ENCODE results near the gene TBP. TPM values are rescaled to one million over a fixed set of nuclear protein-coding genes. Genes with fewer than 3 reads are reported as not detected.

Gene TBP
- total RNA-seq, 1 donor from 2014 or later, result 20.8 TPM

DNA sequence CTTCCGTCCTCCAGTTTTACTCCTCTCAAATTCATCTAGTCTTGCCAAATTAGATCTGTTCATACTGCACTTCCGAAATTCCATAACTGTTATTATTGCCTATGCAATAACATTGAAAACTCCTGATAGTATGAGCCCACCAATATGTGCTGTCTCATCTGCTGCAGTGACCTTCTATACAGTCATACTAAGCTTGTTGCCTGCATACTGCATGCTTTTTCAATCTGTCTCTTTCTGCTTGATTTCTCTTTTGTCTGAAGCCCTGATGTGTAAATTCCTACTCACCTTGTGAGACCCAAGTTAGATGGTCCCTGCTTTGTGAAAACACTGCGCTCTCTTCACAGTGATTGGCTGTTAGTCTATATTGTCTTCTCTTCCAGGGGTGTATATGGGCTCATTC is 1.1 kb downstream of the TBP start:
- peaks cover 11% of the 10 kb centered on the region for H3K4me1 Mint-ChIP-seq (ENCODE audit: unreplicated experiment)

DNA sequence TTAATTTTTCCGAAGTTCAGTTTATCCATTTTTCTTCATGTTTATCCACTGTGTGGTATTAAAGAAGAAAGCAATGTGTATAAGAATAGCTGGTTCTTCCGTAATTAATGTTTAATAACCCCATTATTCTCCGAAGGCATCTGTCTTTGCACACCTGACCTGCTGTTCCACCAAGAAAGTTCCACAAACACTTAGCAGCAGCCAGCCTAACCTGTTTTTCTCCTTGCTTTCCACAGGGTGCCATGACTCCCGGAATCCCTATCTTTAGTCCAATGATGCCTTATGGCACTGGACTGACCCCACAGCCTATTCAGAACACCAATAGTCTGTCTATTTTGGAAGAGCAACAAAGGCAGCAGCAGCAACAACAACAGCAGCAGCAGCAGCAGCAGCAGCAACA is 7.4 kb downstream of the TBP start:
- Mint-ChIP-seq H3K9me3 (no peaks in the 10 kb centered on the region), H3K4me1 (ENCODE audit: unreplicated experiment) (peaks cover 3% of the 10 kb centered on the region), H3K27me3 (no peaks in the 10 kb centered on the region), H3K36me3 (peaks cover 19% of the 10 kb centered on the region), H3K27ac (peak overlapping the region; percentile 21), H3K4me3 (no peak overlapping the region)
- TF ChIP-seq, protein P1, sequence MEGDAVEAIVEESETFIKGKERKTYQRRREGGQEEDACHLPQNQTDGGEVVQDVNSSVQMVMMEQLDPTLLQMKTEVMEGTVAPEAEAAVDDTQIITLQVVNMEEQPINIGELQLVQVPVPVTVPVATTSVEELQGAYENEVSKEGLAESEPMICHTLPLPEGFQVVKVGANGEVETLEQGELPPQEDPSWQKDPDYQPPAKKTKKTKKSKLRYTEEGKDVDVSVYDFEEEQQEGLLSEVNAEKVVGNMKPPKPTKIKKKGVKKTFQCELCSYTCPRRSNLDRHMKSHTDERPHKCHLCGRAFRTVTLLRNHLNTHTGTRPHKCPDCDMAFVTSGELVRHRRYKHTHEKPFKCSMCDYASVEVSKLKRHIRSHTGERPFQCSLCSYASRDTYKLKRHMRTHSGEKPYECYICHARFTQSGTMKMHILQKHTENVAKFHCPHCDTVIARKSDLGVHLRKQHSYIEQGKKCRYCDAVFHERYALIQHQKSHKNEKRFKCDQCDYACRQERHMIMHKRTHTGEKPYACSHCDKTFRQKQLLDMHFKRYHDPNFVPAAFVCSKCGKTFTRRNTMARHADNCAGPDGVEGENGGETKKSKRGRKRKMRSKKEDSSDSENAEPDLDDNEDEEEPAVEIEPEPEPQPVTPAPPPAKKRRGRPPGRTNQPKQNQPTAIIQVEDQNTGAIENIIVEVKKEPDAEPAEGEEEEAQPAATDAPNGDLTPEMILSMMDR (conservative IDR thresholded peaks at IDR 0.05), result no peak
- no peak for DNase-seq (ENCODE audit: extremely low spot score, unreplicated experiment)

More for the DNA sequence above, 1.1 kb downstream of the TBP start:
- TF ChIP-seq, protein P1 (conservative IDR thresholded peaks at IDR 0.05), result no peak
- Mint-ChIP-seq H3K4me3 (no peak overlapping the region), H3K27me3 (no peaks in the 10 kb centered on the region), H3K36me3 (no peaks in the 10 kb centered on the region), H3K9me3 (no peaks in the 10 kb centered on the region), H3K27ac (no peak overlapping the region)
- no peak for DNase-seq (ENCODE audit: extremely low spot score, unreplicated experiment)

DNA sequence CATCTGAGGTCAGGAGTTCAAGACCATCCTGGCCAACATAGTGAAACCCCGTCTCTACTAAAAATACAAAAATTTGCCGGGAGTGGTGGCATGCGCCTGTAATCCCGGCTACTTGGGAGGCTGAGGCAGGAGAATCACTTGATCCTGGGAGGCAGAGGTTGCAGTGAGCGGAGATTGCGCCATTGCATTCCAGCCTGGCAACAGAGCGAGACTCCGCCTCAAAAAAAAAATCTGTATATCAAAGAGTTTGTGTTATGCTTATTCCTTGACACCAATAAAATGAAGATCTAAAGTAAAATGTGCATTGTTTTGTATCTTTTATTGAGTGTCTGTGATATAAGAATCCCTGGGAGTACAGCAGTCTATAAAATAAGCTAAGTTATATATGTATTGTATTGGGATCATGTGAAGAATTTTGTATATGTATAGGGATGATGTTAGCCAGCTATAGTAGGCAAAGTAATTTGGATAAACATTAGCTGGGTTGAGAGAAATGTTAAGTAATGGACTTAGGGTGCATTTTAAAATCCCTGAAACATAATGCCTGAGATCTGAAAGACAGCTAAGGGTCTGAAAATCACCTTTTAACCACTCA is 10.9 kb downstream of the TBP start:
- H3K27me3 Mint-ChIP-seq, result no peaks in the 10 kb centered on the region
- no peak overlapping the region for H3K4me3 Mint-ChIP-seq
- no peaks in the 10 kb centered on the region for H3K4me1 Mint-ChIP-seq (ENCODE audit: unreplicated experiment)
- no peak for DNase-seq (ENCODE audit: extremely low spot score, unreplicated experiment)
- no peak overlapping the region for H3K27ac Mint-ChIP-seq
- TF ChIP-seq, protein P1 (conservative IDR thresholded peaks at IDR 0.05), result no peak
- H3K36me3 Mint-ChIP-seq, result peaks cover 23% of the 10 kb centered on the region
- H3K9me3 Mint-ChIP-seq, result no peaks in the 10 kb centered on the region

DNA sequence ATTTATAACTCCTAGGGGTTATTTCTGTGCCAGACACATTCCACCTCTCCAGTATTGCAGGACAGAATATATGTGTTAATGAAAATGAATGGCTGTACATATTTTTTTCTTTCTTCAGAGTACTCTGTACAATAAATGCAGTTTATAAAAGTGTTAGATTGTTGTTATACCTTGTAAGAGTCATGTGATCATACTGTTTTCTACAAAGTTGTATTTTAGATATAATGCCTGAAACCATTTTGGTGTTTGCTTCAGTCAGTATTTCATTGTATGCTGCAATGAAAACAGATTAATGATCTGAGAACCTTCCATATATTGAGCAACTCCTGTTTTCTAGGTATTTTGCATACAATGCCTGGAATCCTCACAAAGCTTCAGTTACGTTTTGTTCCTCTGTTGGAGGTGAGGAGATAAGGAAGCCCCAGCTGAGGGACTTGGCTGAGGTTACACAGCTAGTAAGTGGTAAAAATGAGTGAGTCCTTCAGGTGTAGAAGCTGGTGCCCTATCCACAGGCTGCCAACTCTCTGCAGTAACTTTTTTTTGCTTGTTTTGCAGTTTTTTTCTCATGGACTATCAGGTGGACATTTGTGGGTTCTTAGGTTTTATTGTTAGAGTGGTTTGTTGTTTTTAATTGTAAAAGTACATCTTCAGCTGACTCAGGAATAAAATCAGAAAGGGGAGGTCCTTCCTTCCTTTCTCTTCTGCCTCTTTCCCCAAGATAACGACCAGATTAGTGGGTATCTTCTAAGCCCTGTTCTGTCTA is 18.7 kb downstream of the TBP start:
- Mint-ChIP-seq H3K27me3 (no peaks in the 10 kb centered on the region), H3K9me3 (no peaks in the 10 kb centered on the region), H3K27ac (no peak overlapping the region), H3K4me1 (ENCODE audit: unreplicated experiment) (no peaks in the 10 kb centered on the region), H3K36me3 (peaks cover 11% of the 10 kb centered on the region), H3K4me3 (no peak overlapping the region)
- TF ChIP-seq, protein P1 (conservative IDR thresholded peaks at IDR 0.05), result no peak
- no peak for DNase-seq (ENCODE audit: extremely low spot score, unreplicated experiment)

DNA sequence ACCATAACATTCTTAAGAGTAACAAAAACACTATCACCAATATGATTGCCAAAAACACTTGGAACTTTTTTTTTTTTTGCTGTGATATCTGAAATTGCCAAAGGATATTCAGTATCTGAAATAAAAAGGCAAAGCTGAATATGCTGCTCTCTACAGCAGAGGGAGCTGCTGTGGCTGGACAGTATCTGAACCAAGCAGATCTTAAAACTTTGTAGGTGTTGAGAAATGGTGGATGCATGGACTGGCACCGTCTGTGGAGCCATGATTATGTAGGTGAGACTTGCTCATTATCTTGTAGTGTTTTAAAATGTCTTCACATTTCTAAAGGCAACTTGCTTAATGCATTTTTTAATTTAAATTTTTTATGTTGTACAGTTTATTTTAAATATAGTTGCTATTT is 21.1 kb downstream of the TBP start:
- no peaks in the 10 kb centered on the region for H3K27me3 Mint-ChIP-seq
- no peaks in the 10 kb centered on the region for H3K4me1 Mint-ChIP-seq (ENCODE audit: unreplicated experiment)
- no peak overlapping the region for H3K4me3 Mint-ChIP-seq
- H3K27ac Mint-ChIP-seq, result no peak overlapping the region
- DNase-seq (ENCODE audit: extremely low spot score, unreplicated experiment), result no peak
- TF ChIP-seq, protein P1 (conservative IDR thresholded peaks at IDR 0.05), result peak; percentile 55
- H3K36me3 Mint-ChIP-seq, result peaks cover 4% of the 10 kb centered on the region
- H3K9me3 Mint-ChIP-seq, result no peaks in the 10 kb centered on the region
